NCI-H460 (cell line): ENCODE results near the gene AGBL4. TPM values are rescaled to one million over a fixed set of nuclear protein-coding genes. Genes with fewer than 3 reads are reported as not detected.

Experiments
- DNase-seq: peaks from one replicate; pipeline ENCODE4 v3.0.0-alpha.2; 2016; ENCODE audit warnings: low read depth; ENCODE audit errors: extremely low read depth
- total RNA-seq: library from RNA; depleted of rRNA; stranded (reverse); fragments of >200 nt; shearing (Covaris generic); gene quantifications from 2 replicates; pipeline ENCODE4 v1.2.3, GENCODE V29; 2014

The AGBL4 gene
- total RNA-seq, 1 experiment from 2014 or later, result not detected

DNA sequence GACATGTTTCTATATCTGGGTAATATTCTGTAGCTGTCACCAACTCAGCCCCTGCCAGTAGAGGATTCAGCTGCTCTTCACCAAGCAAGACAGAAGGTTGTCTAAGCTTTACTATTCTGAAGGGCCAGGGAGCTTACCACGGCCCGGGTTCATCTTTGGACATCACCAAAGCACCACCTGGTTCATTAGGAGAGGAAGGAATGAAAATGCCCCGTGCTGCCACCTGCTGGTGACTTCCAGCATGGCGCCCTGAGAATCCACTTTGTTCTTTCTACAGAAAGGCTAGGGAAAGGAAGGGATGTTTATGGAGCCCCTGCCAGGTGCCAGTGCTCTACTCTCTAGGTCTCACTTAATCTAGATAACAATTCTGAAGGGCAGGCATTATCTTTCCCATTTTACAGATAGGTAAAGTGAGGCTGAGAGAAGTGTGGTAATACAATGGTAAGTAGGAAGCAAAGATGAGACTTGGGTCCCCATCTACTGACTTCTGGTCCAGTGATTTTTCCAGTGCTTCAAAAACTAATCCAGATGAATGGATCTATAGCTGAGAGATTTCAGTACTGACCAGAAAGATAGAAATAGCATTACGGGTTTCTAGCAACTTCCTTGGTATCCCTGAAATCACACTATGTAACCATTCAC lies 1326.6 kb downstream of the AGBL4 start:
- DNase-seq, result peak; percentile 34

DNA sequence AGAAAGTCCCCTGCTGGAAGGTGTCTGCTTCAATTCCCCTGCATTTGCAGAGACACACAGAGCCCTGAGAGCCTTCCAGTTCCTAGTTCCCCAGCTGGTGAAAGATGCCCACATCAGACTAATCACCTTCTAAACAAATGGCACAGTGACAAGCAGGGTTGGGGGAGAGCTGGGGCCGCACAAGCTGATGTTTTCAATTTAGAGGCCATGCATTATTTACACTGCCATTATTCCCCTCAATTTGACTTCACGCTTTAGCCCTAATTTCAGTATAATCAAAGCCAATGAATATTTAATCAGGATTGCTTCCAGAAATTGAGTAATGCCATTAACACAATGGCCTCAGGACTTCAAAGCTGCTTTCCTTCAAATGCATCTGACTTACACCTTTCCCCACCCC lies 1328.6 kb downstream of the AGBL4 start:
- DNase-seq, result no peak

DNA sequence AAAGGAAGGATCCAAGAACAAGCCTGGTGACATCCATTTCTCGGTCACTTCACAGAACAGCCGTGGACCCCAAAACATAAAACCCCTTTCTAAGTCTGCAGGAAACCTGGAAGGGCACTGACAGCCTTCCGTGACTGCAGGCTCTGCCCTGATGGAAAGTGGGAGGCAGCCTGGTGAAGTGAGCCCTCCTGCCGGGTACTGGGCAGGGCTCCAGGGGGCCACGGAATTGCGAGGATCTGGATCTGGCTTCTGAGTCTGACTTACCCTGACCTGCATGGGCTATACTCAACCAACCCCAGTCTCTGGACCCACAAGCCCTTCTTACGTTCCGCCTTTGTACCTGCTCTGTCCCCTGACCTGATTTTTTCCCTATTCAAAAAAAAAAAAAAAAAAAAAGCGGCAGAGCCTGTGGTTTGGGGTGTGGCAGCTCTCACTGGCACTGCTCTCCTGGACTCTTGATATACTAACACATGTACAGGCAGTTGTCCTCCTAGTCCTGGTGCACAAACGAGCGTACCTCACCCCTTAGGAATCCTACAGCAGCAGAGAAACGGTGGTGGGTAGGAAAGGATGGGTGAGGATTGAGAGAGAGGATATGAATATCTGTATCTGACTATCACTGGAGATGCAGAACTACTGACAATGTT lies 1330.0 kb downstream of the AGBL4 start:
- no peak for DNase-seq

DNA sequence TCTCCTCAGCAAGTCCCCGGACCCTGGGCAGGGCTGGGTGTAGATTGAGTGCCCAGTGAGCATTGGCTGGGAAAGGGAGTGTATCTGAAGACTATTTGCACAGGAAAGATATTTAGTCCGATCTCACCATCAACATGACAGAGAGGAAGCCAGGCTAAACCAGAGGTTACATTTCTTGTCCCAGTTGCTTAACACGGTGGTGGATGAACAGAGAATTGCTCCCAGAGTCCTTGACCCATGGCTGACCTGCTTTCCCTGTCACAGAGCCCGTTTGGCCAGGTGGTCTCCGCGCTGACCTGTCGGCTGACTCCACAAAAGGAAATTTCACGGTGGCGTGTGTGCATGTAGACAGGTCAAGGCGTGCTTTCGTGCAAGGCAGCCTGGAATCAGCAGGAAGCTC lies 1330.6 kb downstream of the AGBL4 start:
- no peak for DNase-seq

DNA sequence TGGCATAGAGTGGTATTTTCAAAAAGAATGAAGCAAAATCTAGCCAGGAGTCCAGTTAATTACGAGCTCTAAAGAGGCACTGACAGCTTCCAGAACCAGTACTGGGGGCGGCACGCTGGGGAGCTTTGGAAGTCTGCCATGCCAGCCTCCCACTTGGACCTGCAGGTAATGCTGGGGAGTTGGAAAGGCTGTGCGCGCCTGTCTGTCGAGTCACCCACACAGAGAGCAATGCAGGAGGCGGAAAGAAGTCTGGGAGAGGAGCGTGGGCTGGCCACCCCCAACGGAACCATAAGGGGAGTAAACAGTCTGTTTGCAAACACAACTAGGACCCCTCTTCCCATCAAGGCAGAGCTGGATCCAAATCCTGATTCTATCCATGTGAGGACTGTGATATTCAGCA lies 1331.5 kb downstream of the AGBL4 start:
- DNase-seq, result no peak

DNA sequence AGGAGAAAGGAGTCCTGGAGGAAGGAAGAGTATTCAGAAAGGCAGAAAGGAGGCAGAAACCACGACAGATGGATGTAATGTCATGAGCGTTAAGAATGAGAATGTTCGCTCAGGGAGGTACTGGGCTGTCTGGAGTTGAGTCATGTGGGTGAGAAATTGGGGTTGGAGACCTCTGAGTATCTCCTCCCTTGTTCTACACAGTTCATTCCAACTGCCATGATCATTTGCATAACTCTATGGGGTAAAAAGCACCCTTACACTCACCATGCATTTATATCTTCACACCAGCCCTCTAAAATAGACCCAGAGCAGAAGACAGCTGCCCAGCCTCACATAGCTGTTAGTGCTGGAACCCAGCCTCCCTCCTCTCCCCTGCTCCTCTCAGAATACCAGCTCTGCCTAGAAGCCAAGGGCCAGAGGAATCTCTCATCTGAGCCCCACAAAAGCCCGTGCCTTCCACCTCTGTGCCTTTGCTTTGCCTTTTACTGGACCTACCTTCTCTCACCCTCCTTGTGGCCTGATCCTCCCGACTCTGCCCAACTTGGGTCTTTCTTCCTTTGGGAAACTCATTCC lies 1332.2 kb downstream of the AGBL4 start:
- no peak for DNase-seq

DNA sequence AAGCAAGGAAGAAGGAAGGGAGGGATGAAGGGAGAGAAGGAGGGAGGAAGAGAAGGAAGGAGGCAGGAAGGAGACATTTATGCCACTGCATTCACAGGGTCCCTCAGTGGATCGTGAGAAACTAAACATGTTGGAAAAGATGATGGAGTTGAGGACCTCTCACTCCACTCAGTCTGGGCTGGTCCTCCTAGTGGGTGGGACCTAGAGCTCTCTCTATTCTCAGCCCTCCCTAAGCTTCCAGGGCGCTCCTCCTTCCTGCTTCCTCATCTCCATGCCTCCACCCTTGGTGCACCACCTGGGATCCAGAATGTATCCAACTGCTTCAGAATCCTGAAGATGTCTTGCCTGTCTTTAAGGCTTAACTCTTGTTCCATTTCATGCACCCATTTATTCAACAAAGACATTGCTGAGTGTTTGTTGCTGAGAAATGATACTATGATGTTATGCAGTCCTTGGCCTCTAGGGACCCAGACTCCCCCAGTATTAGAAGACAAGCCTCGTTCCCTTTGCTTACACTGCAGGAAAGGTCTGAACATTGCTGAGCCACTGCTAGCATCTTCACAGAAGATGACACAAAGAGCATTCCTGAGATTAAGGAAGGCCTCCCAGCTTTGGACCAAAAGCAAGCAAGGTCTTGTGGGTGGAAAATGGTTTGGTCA lies 1335.5 kb downstream of the AGBL4 start:
- DNase-seq, result no peak

DNA sequence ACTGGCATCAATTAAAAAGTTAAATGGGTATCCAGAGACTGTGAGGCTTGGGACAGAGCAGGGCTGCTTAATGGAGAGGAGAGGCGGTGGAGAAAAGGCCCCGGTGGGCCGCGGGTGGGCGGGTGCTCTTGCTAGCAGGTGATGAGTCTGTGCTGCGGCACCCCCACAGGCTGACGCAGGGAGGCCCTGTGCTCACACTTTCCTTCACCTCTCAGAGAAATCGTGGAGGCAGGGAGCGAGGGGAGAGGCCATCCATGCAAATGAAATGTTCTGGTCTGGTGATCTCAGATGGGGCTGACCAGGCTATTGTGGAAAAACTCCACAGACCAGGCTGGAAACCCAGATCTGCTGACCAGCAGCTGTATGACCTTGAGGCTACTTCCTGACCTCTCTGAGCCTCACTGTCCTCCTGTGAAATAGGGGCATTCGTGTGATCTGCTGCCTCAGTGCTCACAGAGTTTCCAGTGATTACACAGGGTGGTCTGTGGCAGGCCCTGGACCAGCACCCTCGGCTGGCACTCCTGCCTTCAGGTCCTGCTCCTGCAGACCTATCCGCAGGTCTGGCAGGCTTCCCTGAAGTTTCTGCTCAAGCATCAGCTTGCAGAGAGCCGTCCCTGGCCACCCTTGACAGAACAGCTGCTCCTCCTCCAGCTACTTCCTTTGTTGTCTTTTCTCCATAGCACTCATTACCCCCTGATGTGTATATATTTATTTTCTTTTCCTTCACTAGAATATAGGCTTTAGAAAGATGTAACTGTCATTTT lies 1336.3 kb downstream of the AGBL4 start:
- DNase-seq, result no peak

DNA sequence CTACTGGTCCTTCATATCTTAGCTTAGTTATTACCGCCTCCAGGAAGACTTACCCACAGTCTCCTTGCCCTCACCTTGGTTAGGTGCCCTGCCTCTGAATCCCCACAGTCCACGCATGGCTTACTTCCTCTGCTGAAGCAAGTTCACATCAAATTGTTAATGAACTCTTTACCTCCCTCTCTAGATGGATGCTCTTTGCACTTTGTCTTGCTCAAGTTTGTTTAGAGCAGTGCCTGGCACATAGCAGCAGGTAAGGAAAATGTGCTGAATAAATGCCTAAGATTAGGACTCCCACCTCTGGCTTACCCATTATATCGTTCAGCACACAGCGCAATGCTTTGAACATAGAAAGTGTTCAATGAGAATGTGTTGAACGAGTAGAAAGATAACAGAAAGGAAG lies 1337.6 kb downstream of the AGBL4 start:
- no peak for DNase-seq

DNA sequence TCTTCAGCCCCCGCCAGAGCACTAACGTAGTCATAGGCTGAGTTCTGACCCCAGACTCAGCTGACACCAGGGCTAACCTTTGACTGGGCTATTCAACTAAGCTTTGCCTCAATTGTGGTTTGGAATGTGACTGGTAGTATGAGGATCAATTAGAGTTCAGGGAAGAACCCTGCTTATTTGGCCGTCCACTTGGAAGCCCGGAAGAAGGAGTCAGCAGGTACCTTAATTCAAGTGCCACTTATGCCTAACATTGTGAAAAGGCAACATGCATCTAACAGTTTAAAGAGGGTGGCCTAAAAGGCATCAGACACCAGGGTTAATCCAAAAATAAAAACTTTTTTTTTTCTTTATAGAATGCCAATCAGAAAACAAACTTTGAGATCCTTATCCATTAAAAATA lies 1339.4 kb downstream of the AGBL4 start:
- DNase-seq, result no peak

DNA sequence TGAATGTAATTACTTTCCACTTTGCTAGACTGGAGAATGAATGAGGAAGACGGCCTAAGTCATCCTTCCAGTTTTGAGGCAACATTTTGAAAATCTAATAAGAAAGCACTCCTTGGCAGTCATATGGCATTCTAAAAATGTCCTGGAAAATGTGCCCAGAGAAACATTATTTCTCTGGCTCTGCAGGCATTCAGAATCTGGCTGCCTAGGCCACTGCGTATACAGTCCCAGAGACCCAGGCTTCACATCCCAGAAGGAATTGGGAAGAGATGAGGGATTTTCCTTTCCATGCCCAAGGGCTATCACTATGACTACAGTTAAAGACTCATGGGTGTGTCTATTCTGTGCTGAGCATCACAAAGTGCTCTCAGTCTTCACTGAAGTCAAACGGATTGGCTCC lies 1339.9 kb downstream of the AGBL4 start:
- no peak for DNase-seq

DNA sequence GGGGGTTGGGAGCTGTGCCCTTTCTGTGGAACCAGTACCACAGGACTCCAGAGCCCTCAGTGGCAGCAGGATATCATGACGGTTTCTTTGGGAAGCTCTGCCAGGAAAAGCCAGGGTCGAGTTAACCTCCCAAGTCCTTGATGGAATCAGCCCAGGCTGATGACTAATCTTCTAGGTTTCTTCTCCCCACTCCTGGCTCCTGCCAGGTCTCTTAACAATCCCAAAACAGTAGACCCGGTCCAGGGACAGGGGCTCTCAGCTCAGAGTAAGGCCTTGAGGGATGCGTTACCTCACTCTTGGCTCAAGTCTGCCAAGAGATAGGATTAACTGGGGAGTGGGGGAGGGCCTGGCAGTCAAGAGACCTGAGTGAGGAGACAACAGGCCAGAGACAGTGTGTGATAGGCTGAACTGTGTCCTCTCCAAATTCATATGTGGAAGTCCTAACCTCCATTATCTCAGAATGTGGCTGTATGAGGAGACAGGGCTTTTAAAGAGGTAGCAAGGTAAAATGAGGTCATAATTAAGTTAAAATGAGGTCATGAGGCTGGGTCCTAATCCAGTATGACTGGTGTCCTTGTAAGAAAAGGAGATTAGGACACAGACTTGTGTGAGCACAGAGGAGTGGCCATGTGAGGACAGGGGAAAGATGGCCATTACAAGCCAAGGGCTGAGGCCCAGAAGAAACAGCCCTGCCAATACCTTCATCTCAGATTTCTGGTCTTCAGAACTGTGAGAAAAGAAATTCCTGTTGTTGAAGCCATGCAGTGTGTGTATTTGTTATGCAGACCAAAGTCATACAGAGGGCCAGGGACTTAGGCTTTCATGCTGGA lies 1342.1 kb downstream of the AGBL4 start:
- no peak for DNase-seq

DNA sequence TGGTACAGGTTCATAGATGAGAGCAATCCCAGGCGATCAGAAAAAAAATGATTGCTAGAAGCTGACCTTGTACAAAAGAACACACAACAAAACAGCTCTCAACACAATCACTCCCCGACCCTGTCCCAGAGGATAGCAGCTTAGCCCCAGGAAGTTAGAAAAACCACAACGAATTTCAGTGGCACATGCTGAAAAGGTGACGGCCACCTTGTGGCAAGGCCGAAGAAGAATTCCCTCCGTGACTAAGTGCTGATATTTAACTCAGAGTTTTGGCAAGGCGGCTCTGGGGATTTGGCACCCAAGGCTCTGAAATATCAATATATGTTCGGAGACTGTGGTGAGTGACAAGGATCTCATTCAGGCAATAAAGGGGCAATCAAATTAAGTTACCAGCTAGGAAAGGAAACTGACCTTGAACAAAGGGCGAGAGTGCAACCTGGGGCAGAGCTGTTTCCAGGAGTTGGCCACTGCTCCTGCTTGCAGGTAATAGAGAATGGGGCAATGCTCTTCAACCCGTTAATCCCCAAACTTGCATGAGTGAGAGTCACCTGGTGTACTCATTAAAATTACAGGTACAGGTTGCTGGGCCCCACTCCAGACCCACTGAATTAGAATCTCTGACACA lies 1343.2 kb downstream of the AGBL4 start:
- no peak for DNase-seq

DNA sequence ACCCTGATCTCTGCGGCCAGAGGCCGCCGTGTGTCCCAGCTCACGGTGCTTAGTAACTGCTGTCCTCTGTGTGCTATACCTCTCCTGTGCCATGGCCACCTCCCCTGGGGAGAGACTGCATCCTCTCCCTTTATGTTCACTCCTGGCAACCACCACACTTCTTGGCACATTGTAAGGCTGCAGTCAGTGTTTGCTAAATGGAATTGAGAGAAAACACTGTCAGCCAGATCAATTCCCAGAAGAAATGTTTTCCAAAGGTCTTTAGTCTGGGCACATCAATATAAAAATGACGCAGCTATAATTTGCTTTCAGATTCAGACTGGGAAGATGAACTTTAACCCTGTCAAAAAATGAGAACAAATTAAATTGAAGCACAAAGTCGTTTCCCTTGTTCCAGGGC lies 1343.9 kb downstream of the AGBL4 start:
- DNase-seq, result no peak

DNA sequence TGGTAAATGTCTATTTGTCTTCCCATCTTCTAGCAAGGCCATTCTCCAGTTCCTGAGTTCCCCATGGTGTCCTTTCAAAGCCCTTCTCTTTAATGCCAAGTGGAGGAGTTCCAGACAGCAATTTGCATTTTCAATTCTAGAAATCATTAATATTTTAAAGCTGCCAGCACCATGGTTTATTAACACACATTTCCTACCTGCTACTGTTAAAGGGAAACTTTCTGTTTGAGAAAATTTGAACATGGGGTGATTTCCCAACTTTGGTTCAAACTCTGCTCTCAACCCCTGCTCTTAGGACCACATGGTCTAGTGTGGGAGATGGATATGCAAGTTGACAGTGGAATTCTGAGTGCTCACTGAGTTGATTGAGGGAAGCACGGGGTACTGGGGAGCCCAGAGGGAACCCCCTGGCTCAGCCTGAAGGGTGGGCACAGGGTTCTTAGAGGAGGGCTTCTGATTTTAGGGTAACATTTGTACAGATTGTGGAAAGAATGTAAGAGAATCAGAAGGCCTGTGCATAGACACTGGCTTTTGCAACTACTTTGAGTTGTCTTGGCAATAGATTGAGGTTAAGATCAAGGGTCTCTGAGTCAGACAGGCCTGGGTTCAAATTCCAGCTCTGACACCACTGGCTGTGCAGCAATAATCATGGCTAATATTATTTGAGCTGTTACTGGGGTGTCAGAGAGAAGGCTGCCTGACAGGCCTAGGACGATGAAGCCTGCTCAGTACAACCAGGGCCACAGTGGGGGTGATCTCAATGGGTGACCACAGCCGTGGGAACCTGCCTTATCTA lies 1344.8 kb downstream of the AGBL4 start:
- DNase-seq, result no peak

DNA sequence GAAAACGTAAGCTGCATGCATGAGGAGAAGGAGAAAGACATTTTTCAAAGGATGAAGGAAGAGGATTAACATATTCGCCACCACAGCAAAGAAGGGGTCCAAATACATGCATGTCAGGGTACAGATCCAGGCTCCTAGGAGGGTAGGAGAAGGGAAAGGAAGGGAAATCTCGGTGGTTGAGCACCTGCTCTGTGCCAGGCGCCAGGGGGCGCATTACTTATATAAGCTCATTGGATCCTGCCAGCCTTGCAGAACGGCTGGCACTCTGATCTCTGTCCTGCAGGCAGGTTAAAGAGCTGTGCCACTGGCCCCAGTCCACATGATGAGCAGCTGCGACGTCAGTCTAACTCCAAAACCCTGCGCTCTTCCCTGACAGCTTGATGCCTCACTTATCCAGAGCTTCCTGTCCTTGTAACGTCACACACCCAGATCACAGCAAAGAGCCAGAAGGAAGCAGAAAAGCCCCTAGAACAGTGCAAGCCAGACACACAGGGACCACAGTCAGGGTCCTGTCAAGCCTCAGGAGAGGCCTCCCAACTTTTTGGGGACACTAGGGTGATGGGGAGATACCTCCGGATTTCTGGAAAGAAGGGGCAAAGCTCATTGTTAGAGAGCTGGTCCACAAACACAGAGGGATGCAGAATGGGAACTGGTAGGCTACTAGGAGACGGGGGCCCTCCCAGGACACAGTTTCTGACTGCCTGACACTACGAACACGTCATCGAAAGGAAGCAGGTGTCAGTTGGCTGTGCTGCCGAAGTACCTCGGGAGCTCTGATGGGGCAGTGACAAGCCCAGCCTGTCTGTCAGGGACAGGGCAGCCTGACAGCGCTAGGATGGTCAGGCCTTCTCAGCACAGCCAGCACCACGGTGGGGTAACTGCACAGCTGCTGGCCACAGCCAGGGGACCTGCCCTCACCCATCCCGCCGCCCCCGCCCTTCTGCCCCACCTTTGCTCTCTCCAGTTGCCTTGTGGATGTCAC lies 1346.2 kb downstream of the AGBL4 start:
- DNase-seq, result peak; percentile 50

DNA sequence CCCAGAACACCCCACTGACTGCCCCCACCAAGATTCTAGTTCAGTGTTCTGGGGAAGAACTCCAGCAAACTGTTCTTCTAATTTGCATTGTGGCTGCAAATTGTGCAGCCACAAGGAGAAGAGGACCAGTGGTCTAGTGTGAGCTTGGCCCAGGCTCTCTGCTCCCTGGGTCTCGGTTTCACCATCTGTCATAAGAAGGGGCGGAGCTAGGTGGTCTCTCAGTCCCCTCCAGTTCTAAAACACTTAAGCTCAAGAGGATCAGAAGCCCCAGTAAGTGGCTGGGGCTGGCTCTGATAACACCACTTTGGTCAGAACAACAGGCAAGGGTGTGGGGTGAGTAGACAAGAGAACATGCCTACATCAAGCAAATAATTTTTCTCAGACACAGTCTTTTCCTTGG lies 1346.9 kb downstream of the AGBL4 start:
- DNase-seq, result no peak

DNA sequence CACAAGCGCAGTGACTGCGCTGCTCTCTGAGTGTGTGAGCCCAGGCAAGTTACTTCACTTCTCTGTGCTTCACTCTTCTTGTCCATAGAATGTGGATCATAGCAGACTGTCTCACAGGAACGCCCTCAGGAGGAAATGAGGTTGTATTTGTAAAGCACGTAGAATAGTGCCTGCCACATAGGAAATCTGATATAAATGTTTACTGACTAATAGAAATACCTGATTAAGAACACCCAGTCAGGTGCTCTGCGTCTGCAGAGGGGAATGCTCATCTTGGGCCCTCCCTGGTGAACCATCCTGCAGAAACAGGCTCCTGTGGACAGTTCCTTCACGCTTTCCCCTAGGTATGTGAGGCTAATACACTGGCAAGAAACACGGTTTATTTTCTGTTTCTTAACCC lies 1347.4 kb downstream of the AGBL4 start:
- DNase-seq, result no peak
